Calu3 (cell line): ENCODE data around the gene DNAJC5G. TPM values are rescaled to one million over a fixed set of nuclear protein-coding genes. Genes with fewer than 3 reads are reported as not detected.
"Not testable (repeated sequence)": the region's sequence is repeated elsewhere in the genome, so short reads cannot be mapped to it uniquely, and the experiment has no call there.

ENCODE experiments used
- BruUV-seq: library from RNA; stranded (reverse); fragments of 400-500 nt; replicated peaks from 2 replicates; lab custom pipeline; 2021; lab: Mats Ljungman, UMichigan
- CTCF ChIA-PET: fragments of 300-600 bp; sonication (Branson Sonifier 250); formaldehyde crosslinking; loops from one replicate; lab custom pipeline; 2022; ENCODE audit warnings: antibody characterized with exemption; lab: Charles Lee
- DNase-seq: peaks from one replicate; pipeline ENCODE4 v3.0.0; 2022
- H3K27ac Mint-ChIP-seq: one replicate; pipeline ENCODE4 v1.8.0; 2022; ENCODE audit warnings: mixed read lengths; ENCODE audit not compliant: unreplicated experiment
- H3K27me3 Mint-ChIP-seq: one replicate; pipeline ENCODE4 v1.8.0; 2022; ENCODE audit warnings: mixed read lengths; ENCODE audit not compliant: unreplicated experiment
- H3K36me3 Mint-ChIP-seq: one replicate; pipeline ENCODE4 v1.8.0; 2022; ENCODE audit warnings: mild to moderate bottlenecking, moderate library complexity, mixed read lengths; ENCODE audit not compliant: insufficient read depth, unreplicated experiment
- H3K4me1 Mint-ChIP-seq: one replicate; pipeline ENCODE4 v1.8.0; 2022; ENCODE audit warnings: mild to moderate bottlenecking, low read depth, mixed read lengths; ENCODE audit not compliant: unreplicated experiment
- H3K4me3 Mint-ChIP-seq: one replicate; pipeline ENCODE4 v1.8.0; 2022; ENCODE audit warnings: mild to moderate bottlenecking, low read depth, moderate library complexity, mixed read lengths; ENCODE audit not compliant: unreplicated experiment
- H3K9me3 Mint-ChIP-seq: one replicate; pipeline ENCODE4 v1.8.0; 2022; ENCODE audit warnings: low read depth, mixed read lengths; ENCODE audit not compliant: unreplicated experiment
- intact Hi-C: fragments of 100-400 bp; cut with micrococcal nuclease; formaldehyde crosslinking; loops from one replicate; pipeline ENCODE4 v1.10.0; 2022; ENCODE audit not compliant: unreplicated experiment
- total RNA-seq: library from RNA; stranded (reverse); gene quantifications from 2 replicates; pipeline ENCODE4 v1.2.3, GENCODE V29; 2022
- TF ChIP-seq, protein P1 (sequence below): fragments of 200-600 bp; IDR thresholded peaks from one replicate; pipeline ENCODE4 v1.8.0; 2022; ENCODE audit warnings: antibody characterized with exemption; ENCODE audit not compliant: unreplicated experiment

DNAJC5G gene
- total RNA-seq, 1 experiment from 2014 or later = not detected

DNA sequence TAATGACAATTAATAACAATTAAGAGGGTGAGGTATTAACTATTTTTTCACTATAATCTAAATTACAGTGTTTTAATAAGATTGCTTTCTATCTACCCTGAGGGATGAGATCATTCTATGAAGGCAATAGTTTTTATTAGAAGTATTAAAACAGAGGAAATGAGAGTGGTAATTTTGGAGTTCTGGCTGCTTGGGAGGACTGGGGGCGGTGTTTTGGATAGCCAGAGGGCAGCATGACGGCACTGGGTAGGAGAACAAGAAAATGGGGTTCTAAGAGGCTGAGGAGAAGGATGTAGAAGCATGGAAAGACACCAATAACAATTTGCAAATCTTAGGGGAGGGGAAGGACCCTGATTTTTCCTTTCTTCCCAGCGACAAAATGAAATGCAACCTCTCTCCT is 5.1 kb upstream of the DNAJC5G start:
- no peak for DNase-seq
- CTCF ChIA-PET = interaction anchor here (1.2 kb wide), 1 partner anchor 10 kb away, joined by 3 read pairs; no protein-coding TSS in a partner anchor
- BruUV-seq = no TSS peak
- no peaks in the 10 kb centered on the region for H3K9me3 Mint-ChIP-seq
- no peaks in the 10 kb centered on the region for H3K36me3 Mint-ChIP-seq
- intact Hi-C loops = no loop called here
- TF ChIP-seq, protein P1, sequence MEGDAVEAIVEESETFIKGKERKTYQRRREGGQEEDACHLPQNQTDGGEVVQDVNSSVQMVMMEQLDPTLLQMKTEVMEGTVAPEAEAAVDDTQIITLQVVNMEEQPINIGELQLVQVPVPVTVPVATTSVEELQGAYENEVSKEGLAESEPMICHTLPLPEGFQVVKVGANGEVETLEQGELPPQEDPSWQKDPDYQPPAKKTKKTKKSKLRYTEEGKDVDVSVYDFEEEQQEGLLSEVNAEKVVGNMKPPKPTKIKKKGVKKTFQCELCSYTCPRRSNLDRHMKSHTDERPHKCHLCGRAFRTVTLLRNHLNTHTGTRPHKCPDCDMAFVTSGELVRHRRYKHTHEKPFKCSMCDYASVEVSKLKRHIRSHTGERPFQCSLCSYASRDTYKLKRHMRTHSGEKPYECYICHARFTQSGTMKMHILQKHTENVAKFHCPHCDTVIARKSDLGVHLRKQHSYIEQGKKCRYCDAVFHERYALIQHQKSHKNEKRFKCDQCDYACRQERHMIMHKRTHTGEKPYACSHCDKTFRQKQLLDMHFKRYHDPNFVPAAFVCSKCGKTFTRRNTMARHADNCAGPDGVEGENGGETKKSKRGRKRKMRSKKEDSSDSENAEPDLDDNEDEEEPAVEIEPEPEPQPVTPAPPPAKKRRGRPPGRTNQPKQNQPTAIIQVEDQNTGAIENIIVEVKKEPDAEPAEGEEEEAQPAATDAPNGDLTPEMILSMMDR = no peak
- no peaks in the 10 kb centered on the region for H3K4me1 Mint-ChIP-seq
- H3K27ac Mint-ChIP-seq = no peak overlapping the region
- H3K4me3 Mint-ChIP-seq = no peak overlapping the region
- H3K27me3 Mint-ChIP-seq = peaks cover 17% of the 10 kb centered on the region

GRCh38 chr2:27270670-27271069 is 4.6 kb upstream of the DNAJC5G start:
- no peak overlapping the region for H3K27ac Mint-ChIP-seq
- intact Hi-C loops = no loop called here
- no TSS peak for BruUV-seq
- TF ChIP-seq, protein P1 = no peak
- CTCF ChIA-PET = interaction anchor here (1.2 kb wide), 1 partner anchor 9 kb away, joined by 3 read pairs; no protein-coding TSS in a partner anchor
- H3K4me1 Mint-ChIP-seq = no peaks in the 10 kb centered on the region
- no peaks in the 10 kb centered on the region for H3K36me3 Mint-ChIP-seq
- no peak overlapping the region for H3K4me3 Mint-ChIP-seq
- no peak for DNase-seq
- peaks cover 22% of the 10 kb centered on the region for H3K27me3 Mint-ChIP-seq
- H3K9me3 Mint-ChIP-seq = no peaks in the 10 kb centered on the region

GRCh38 chr2:27271631-27272340 is 3.4 kb upstream of the DNAJC5G start:
- no peak overlapping the region for H3K27ac Mint-ChIP-seq
- H3K4me1 Mint-ChIP-seq = no peaks in the 10 kb centered on the region
- no peaks in the 10 kb centered on the region for H3K36me3 Mint-ChIP-seq
- peaks cover 33% of the 10 kb centered on the region for H3K27me3 Mint-ChIP-seq
- BruUV-seq = no TSS peak
- no peaks in the 10 kb centered on the region for H3K9me3 Mint-ChIP-seq
- intact Hi-C loops = no loop called here
- CTCF ChIA-PET = interaction anchor here (0.6 to 0.7 kb wide), 3 partner anchors 21 to 82 kb away, joined by 3 to 4 read pairs (median 3); no protein-coding TSS in a partner anchor
- DNase-seq = no peak
- no peak overlapping the region for H3K4me3 Mint-ChIP-seq
- TF ChIP-seq, protein P1 = no peak

DNA sequence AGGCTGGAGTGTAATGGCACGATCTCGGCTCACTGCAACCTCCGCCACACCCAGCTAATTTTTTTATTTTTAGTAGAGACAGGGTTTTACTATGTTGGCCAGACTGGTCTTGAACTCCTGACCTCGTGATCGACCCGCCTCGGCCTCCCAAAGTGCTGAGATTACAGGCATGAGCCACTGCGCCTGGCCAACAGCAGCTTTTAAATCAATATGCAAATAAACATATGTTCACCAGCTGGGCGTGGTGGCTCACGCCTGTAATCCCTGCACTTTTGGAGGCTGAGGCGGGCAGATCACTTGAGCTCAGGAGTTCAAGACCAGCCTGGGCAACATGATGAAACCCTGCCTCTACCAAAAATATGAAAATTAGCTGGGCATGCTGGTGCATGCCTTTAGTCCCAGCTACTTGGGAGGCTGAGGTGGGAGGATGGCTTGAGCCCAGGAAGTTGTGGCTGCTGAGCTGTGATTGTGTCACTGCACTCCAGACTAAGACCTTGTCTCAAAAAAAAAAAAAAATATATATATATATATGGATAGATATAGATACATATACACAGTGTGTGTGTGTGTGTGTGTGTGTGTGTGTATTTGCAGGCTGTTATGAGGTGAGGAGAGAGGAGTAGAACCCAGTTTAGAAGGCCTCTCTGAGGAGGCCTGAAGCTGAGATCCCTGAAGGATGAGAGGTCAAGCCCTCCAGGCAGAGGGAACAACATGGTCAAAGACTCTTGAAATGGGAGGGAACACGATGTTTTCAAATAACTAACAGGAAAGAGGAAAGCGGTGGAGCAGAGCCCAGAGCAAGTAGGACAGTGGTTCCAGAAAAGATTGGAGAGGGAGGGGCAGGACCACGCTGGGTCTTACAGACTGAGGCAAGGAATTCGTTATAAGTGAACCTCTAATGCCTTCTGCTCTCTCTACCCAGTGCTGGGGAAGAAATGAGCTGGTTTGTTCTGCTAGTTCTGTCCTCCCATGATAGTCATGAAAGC is 2.4 kb upstream of the DNAJC5G start:
- H3K4me1 Mint-ChIP-seq, DNase-seq, intact Hi-C loops, H3K36me3 Mint-ChIP-seq, H3K27ac Mint-ChIP-seq, BruUV-seq, H3K4me3 Mint-ChIP-seq, H3K9me3 Mint-ChIP-seq: not testable (repeated sequence)
- H3K27me3 Mint-ChIP-seq = peaks cover 43% of the 10 kb centered on the region
- CTCF ChIA-PET = interaction anchor here (0.7 kb wide), 1 partner anchor 69 kb away, joined by 3 read pairs; no protein-coding TSS in a partner anchor
